ENCODE measurements around the gene KIF26B.

KIF26B gene

GRCh38 chr1:245651093-245651492 is 496.3 kb downstream of the KIF26B start:
- no peaks in the 10 kb centered on the region for H3K36me3 ChIP-seq (replicated peaks; ENCODE audit: insufficient read depth, low read length)
- H3K4me1 ChIP-seq (ENCODE audit: low read length), result no peaks in the 10 kb centered on the region
- H3F3A ChIP-seq (ENCODE audit: insufficient read depth, low read length), result no peaks in the 10 kb centered on the region
- no peak overlapping the region for H3K27ac ChIP-seq (ENCODE audit: low read length)
- no peak overlapping the region for H3K4me2 ChIP-seq (ENCODE audit: low read depth, low read length)
- no peaks in the 10 kb centered on the region for H3K9me2 ChIP-seq (replicated peaks; ENCODE audit: insufficient read depth, low read length)
- no peaks in the 10 kb centered on the region for H3K27me3 ChIP-seq (replicated peaks; ENCODE audit: insufficient read depth, low read length)
- no peak overlapping the region for H3K9ac ChIP-seq (ENCODE audit: low read length)
- no peak overlapping the region for H3K4me3 ChIP-seq (ENCODE audit: low read length)
- TF ChIP-seq EZH2 (optimal IDR thresholded peaks at IDR 0.05; ENCODE audit: low read depth, low read length) (no peak), CTCF (IDR thresholded peaks at IDR 0.05; ENCODE audit: low read length) (no peak), EZH2phosphoT487 (IDR thresholded peaks at IDR 0.05; ENCODE audit: low read length) (no peak)
- no peaks in the 10 kb centered on the region for H4K20me1 ChIP-seq (ENCODE audit: insufficient read depth, low read length)
- no peak for DNase-seq
- no peak overlapping the region for H2AFZ ChIP-seq (ENCODE audit: low read length)
- H3K9me3 ChIP-seq (replicated peaks; ENCODE audit: insufficient read depth, low read length), result no peaks in the 10 kb centered on the region
- H3K79me2 ChIP-seq (ENCODE audit: low read length), result no peaks in the 10 kb centered on the region

GRCh38 chr1:245652116-245652515 is 497.3 kb downstream of the KIF26B start:
- Histone ChIP-seq H2AFZ (ENCODE audit: low read length) (no peak overlapping the region), H4K20me1 (ENCODE audit: insufficient read depth, low read length) (no peaks in the 10 kb centered on the region), H3K4me3 (ENCODE audit: low read length) (no peak overlapping the region), H3K9ac (ENCODE audit: low read length) (no peak overlapping the region), H3K27me3 (replicated peaks; ENCODE audit: insufficient read depth, low read length) (no peaks in the 10 kb centered on the region), H3K9me3 (replicated peaks; ENCODE audit: insufficient read depth, low read length) (no peaks in the 10 kb centered on the region), H3K27ac (ENCODE audit: low read length) (no peak overlapping the region), H3K9me2 (replicated peaks; ENCODE audit: insufficient read depth, low read length) (no peaks in the 10 kb centered on the region), H3K79me2 (ENCODE audit: low read length) (no peaks in the 10 kb centered on the region), H3K36me3 (replicated peaks; ENCODE audit: insufficient read depth, low read length) (no peaks in the 10 kb centered on the region), H3K4me2 (ENCODE audit: low read depth, low read length) (no peak overlapping the region), H3K4me1 (ENCODE audit: low read length) (no peaks in the 10 kb centered on the region), H3F3A (ENCODE audit: insufficient read depth, low read length) (no peaks in the 10 kb centered on the region)
- DNase-seq, result no peak
- TF ChIP-seq EZH2phosphoT487 (IDR thresholded peaks at IDR 0.05; ENCODE audit: low read length), result no peak
- no peak for TF ChIP-seq EZH2 (optimal IDR thresholded peaks at IDR 0.05; ENCODE audit: low read depth, low read length)
- TF ChIP-seq CTCF (IDR thresholded peaks at IDR 0.05; ENCODE audit: low read length), result no peak

DNA sequence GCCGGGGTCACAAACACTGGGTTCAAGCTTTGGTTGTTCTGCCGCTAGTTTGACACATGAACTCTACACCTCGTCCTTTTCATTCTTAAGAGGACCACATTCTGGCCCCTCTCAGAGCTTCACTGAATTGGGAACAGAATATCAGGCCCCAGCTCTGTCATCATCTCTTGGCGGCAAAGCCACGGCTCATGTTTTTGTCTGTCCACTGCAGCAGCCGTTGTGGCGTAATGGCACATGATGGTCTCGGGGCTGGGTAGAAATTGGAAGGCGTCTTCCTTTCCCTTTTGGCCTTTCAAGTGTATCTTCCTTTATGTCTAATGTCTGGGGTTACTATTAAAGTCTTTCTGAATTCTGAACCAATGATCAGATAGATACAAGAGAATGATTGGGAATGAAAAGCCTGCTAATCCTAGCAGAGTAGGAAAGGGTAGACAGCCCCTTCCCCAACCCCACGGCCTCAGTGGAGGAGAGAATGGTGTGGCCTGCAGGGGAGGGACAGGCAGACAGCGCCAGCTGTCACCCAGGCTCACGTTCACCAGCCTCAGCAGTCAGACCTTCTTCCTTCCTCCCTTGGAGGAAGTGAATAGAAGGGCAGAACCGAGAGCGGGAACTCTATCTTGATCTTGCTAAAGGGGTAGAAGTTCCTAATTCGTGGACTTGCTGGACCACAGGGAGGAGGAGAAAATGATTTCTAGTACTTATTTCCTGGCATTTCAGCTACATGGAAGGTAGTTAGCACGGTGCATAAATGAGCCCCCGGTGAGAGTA is 498.1 kb downstream of the KIF26B start:
- no peak overlapping the region for H3K4me3 ChIP-seq (ENCODE audit: low read length)
- H4K20me1 ChIP-seq (ENCODE audit: insufficient read depth, low read length), result no peaks in the 10 kb centered on the region
- no peaks in the 10 kb centered on the region for H3K27me3 ChIP-seq (replicated peaks; ENCODE audit: insufficient read depth, low read length)
- no peaks in the 10 kb centered on the region for H3K4me1 ChIP-seq (ENCODE audit: low read length)
- H3K36me3 ChIP-seq (replicated peaks; ENCODE audit: insufficient read depth, low read length), result no peaks in the 10 kb centered on the region
- H3K9ac ChIP-seq (ENCODE audit: low read length), result no peak overlapping the region
- no peak overlapping the region for H3K4me2 ChIP-seq (ENCODE audit: low read depth, low read length)
- DNase-seq, result no peak
- no peaks in the 10 kb centered on the region for H3K79me2 ChIP-seq (ENCODE audit: low read length)
- H3F3A ChIP-seq (ENCODE audit: insufficient read depth, low read length), result no peaks in the 10 kb centered on the region
- TF ChIP-seq EZH2phosphoT487 (IDR thresholded peaks at IDR 0.05; ENCODE audit: low read length) (no peak), CTCF (IDR thresholded peaks at IDR 0.05; ENCODE audit: low read length) (no peak), EZH2 (optimal IDR thresholded peaks at IDR 0.05; ENCODE audit: low read depth, low read length) (no peak)
- no peaks in the 10 kb centered on the region for H3K9me2 ChIP-seq (replicated peaks; ENCODE audit: insufficient read depth, low read length)
- no peak overlapping the region for H2AFZ ChIP-seq (ENCODE audit: low read length)
- no peaks in the 10 kb centered on the region for H3K9me3 ChIP-seq (replicated peaks; ENCODE audit: insufficient read depth, low read length)
- no peak overlapping the region for H3K27ac ChIP-seq (ENCODE audit: low read length)

Measured in MM.1S (cell line).